GM18499 (cell line): Measurements from ENCODE around the gene TXNDC2.
"Not testable (repeated sequence)": the region's sequence is repeated elsewhere in the genome, so short reads cannot be mapped to it uniquely, and the experiment has no call there.

Experiments
- ATAC-seq: cut with Tn5 transposase; IDR thresholded peaks from one replicate; pipeline ENCODE4 v1.9.1; 2021; ENCODE audit warnings: moderate number of reproducible peaks; ENCODE audit not compliant: insufficient read depth, unreplicated experiment

TXNDC2 gene

GRCh38 chr18:9885170-9886004 is at the start of gene TXNDC2:
TSS of gene TXNDC2 (plus strand) at chr18:9885973. CDS start at chr18:9886681, 708 bp downstream.
- no peak for ATAC-seq

GRCh38 chr18:9838144-9838877 is 47.5 kb upstream of the TXNDC2 start:
- ATAC-seq, result no peak

GRCh38 chr18:9839211-9839610 is 46.6 kb upstream of the TXNDC2 start:
- no peak for ATAC-seq

- no peak for ATAC-seq
These were observed 45.9 kb upstream of the TXNDC2 start for GRCh38 chr18:9839853-9840252.

- no peak for ATAC-seq
These were observed 44.0 kb upstream of the TXNDC2 start for GRCh38 chr18:9841752-9842151.

GRCh38 chr18:9842448-9842847 is 43.3 kb upstream of the TXNDC2 start:
- ATAC-seq, result no peak

- no peak for ATAC-seq
These were observed 40.5 kb upstream of the TXNDC2 start for GRCh38 chr18:9845256-9845655.

- no peak for ATAC-seq
These were observed 39.4 kb upstream of the TXNDC2 start for GRCh38 chr18:9846162-9846925.

GRCh38 chr18:9848170-9848879 is 37.4 kb upstream of the TXNDC2 start:
- no peak for ATAC-seq

- no peak for ATAC-seq
These were observed 36.1 kb upstream of the TXNDC2 start for GRCh38 chr18:9849407-9850283.

GRCh38 chr18:9850309-9850708 is 35.5 kb upstream of the TXNDC2 start:
- ATAC-seq, result no peak

- ATAC-seq, result no peak
These were observed 34.3 kb upstream of the TXNDC2 start for GRCh38 chr18:9851511-9851910.

GRCh38 chr18:9852266-9853081 is 33.3 kb upstream of the TXNDC2 start:
- ATAC-seq, result no peak

- ATAC-seq, result no peak
These were observed 30.7 kb upstream of the TXNDC2 start for GRCh38 chr18:9854801-9855676.

- no peak for ATAC-seq
These were observed 30.1 kb upstream of the TXNDC2 start for GRCh38 chr18:9855681-9856080.

- ATAC-seq, result no peak
These were observed 29.7 kb upstream of the TXNDC2 start for GRCh38 chr18:9856092-9856491.

GRCh38 chr18:9857479-9857998 is 28.2 kb upstream of the TXNDC2 start:
- not testable (repeated sequence) for ATAC-seq
